T-helper 2 cell treated with Interferon-gamma antibody and Interleukin-4, amounts not matched to agents 100 ng/mL and 5 ng/mL, for 36 hours (primary cell): Measurements from ENCODE around the gene EXOC1. TPM values are rescaled to one million over a fixed set of nuclear protein-coding genes. Genes with fewer than 3 reads are reported as not detected.
"Not testable (repeated sequence)": the region's sequence is repeated elsewhere in the genome, so short reads cannot be mapped to it uniquely, and the experiment has no call there.

ENCODE experiments used
- intact Hi-C: fragments of 100-400 bp; cut with micrococcal nuclease; formaldehyde crosslinking; loops from one replicate; pipeline ENCODE4 v1.15.1; 2023
- total RNA-seq: library from RNA; stranded (reverse); gene quantifications from 2 replicates; pipeline ENCODE4 v1.2.3, GENCODE V29; 2022

EXOC1 gene, protein sequence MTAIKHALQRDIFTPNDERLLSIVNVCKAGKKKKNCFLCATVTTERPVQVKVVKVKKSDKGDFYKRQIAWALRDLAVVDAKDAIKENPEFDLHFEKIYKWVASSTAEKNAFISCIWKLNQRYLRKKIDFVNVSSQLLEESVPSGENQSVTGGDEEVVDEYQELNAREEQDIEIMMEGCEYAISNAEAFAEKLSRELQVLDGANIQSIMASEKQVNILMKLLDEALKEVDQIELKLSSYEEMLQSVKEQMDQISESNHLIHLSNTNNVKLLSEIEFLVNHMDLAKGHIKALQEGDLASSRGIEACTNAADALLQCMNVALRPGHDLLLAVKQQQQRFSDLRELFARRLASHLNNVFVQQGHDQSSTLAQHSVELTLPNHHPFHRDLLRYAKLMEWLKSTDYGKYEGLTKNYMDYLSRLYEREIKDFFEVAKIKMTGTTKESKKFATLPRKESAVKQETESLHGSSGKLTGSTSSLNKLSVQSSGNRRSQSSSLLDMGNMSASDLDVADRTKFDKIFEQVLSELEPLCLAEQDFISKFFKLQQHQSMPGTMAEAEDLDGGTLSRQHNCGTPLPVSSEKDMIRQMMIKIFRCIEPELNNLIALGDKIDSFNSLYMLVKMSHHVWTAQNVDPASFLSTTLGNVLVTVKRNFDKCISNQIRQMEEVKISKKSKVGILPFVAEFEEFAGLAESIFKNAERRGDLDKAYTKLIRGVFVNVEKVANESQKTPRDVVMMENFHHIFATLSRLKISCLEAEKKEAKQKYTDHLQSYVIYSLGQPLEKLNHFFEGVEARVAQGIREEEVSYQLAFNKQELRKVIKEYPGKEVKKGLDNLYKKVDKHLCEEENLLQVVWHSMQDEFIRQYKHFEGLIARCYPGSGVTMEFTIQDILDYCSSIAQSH
- 28.1 and 29.9 TPM in 2 replicates for total RNA-seq

DNA sequence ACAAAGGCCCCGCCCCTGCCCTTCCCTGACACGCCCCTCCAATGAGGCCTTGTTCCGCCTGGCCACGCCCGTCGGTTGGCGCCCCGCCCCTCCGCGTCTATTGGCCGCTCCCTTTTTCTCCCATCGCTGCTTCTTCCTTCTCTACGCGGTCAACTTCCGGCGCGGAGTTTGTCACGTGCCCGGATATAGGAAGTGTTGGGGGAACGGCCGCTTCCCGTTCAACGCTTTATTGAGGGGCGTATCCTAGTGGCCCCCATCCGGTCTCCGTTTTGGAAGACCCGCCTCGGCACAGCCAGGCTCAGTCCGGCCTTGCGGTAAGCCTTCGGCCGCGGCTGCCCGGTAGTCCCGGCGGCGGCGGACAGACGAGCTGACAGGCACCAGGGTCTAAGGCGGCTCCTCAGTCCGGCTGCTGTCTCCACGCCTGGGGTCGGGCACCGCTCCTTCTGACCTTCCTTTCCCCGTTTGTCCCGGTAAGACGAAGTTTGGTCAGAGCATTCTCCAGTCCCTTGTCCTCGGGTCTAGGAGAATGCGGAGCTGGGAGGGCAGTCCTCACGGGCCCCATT, at the start of gene EXOC1:
Gene EXOC1 (plus strand): TSS at position 165 of the 563 bp plus-strand sequence. CDS start 4,676 bp downstream, outside the sequence.
- intact Hi-C loops, result loop anchor here (1.0 to 5.0 kb wide), 11 partner anchors 54 to 1791 kb away; partner anchors contain the start of genes AASDH, CEP135, CHIC2 and CLOCK

DNA sequence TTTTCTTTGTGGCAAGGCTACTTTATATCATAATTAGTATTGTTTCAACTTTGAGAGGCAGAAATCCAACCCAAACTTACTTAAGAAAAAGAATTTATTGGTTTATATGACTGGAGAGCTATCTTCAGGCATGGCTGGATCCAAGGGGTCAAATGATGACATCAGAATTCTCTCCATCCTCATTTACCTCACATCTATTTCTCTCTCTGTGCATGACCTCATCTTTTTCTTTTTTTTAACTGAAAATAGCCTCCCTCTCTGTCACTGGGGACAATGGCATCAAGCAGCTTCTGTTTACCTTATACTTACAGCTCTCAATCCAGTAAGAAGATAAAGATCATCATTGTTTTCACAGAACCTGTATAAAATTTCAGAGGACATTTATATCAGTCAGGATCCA, 45.9 kb upstream of the EXOC1 start:
- intact Hi-C loops, result no loop called here

DNA sequence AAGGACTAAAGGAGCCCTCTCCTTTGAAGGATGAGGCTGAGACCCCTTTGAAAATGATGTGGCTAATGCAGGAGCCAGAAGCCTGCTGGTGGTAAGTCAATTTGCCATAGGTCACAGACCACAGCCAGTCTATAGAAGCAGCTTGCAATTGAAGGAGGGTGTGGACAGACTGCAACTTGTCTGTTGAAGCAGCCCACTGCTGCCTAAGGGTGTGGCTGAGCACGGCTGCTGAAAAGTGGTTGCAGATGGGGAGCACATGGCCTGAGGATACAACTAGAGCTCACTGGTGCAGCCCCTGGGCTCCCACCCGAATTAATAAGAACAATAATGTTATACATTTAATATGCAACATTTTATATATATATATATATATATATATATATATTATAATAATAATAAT, 45.3 kb upstream of the EXOC1 start:
- intact Hi-C loops, result no loop called here

DNA sequence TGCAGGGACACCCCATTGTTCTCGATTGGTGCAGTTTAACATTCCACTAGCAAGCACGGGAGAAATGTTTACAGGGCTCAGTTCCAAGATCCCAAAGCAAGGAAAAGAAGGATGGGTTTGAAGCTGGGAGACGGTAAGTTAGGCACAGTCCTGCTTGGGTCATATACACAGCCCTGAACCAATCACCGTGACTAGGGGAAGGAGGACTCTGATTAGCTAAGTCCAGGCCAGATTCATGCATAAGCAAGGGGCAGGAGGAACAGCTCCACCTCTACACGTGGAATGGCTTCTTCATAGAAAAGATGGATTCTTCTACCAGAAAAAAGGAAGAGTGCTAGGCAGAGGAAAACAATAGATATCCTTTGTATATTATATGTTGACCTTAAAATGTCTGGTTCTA, 44.8 kb upstream of the EXOC1 start:
- intact Hi-C loops, result no loop called here

DNA sequence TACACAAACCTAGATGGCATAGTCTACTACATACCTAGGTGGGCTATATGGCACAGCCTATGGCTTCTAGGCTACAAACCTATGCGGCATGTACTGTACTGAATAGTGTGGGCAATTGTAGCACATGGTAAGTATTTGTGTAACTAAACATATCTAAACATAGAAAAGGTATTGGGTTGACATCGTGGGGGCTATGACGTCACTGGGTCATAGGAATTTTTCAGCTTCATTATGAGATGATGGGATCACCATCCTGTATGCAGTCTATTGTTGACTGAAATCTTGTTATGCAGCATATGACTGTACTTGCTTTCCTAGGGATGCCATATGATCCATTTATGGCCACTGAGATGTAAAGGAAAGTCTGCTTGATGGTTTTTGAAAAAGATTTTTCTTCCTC, 35.8 kb upstream of the EXOC1 start:
- intact Hi-C loops, result no loop called here

DNA sequence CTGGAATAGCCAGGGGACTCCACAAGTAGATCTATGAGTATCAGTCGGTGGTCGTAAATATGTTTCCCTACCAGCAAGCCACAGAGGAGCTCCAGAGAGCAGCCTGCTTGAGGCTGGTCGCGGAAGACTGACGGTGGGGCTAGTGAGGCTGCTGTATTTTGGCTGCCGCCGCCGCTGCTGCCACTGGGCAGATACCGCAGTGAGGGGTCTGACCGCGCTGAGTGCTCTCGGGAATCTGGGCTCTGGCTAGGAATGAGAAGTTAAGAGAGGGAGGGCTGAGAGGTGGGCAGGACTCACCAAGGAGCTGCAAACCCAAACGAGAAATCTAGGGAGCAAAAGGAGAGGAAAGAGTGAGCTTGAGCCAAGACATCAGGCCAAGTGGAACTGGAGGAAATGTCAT, 33.8 kb upstream of the EXOC1 start, which contains the start of gene EXOC1L:
Gene EXOC1L (plus strand): TSS at position 157 of the 400 bp plus-strand sequence. CDS start 237 bp downstream, at position 394.
- intact Hi-C loops, result no loop called here

DNA sequence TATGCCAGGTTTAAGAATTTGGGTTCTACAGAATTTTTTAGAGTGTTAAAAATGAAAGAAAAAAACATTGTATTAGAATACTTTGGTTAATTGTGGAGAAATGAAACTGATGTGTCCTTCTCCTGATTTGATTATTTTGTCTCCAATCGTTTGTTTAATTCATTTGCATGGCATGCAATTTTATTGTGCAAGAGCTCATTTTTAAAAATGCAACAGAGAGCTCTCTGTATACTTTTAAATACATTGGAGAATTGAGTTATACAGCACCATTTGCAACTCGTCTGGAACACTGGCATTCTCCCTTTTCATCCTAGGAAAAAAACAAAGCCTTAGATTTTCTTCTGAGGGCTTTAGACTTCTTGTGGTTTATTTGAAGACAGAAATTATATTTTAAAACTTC, 33.2 kb upstream of the EXOC1 start:
- intact Hi-C loops, result no loop called here

DNA sequence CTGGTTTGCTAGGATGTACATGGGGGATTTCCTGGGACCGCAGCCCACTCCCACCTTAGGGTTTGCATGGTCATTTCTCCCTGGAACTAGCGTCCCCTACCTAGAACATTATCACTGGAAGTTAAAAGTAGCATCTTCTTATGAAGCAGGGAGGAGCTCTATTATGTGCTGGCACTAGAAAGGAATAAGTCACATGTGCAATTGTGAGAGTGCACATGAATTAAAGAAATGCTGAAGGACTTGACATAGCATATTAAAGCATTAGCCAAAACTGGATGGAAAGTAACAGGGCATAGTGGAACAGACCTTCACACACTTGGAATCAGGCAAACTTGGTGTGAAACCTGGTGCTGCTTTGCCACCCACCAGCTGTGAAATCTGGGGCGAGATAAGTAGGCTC, 31.1 kb upstream of the EXOC1 start:
- intact Hi-C loops, result no loop called here

DNA sequence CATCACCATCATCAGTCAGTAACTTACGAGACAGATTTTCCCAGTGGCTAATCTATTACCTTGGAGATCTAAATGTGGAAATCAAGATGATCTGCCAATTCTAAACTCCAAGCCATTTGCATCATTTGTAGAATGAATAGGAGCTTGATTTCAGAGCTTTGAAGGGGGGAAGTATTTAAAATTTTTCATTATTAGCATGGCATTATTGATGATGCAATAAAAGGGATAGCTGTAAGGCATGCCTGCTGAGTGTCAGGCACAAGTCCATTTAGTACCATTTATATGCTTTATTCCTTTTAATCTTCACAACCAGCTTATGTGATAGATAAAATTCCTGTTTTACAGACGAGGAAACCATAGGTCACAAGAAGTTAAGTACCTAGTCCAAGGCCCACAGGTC, 28.6 kb upstream of the EXOC1 start:
- intact Hi-C loops, result no loop called here

DNA sequence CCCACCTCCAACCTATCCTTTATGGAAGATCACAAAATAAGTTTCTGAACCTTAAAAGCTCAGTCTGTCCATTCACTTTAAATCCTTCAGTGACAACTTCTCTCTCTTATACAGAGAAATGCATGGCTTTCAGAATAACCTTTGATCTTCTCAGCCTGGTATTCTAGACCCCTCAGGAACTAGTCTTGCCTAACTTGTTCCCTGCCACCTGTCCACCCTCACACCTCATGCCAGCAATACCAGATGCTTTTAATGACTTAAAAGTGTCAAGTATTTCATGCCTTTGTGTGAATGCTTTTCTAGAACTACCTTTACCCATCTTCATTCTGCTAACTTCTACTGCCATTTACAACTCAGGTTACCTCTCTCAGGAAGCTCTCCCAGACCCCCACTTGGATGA, 26.5 kb upstream of the EXOC1 start:
- intact Hi-C loops, result no loop called here

DNA sequence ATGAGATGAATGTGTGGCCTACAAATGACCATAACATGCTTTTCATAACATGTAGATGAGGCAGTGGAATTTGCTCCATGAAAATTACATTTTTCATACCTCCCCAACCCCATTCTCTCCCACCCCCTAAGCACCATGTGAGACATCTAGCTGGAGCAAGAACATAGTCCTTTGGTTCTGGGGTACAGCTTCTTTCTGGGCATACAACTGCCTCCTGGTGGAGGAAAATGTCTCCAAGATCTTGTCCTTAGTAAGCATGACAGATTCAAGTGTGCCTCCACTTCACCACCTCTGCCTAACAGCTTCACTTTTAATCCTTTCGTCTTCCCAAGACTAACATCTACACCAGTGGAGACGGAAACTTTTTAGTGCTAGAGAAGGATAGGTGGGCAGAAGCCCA, 25.9 kb upstream of the EXOC1 start:
- intact Hi-C loops, result no loop called here

DNA sequence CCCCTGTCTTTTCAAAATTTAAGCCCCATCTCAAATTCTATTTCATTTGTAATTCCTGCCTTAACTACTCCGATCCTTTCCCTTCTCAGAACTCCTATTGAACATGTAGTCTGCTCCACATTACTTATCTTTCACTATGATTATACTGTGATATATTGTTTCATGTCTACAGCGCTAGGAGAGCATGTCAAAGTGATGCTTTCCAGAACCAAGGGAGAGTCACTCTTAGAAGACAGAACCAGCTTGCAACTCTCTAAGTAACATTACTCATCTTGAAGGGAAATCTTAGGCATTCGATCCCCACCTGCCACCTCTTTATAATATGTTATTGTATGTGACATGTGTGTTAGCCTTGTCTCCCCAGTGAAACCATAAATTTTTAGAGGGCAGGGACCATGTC, 23.4 kb upstream of the EXOC1 start:
- intact Hi-C loops, result no loop called here

DNA sequence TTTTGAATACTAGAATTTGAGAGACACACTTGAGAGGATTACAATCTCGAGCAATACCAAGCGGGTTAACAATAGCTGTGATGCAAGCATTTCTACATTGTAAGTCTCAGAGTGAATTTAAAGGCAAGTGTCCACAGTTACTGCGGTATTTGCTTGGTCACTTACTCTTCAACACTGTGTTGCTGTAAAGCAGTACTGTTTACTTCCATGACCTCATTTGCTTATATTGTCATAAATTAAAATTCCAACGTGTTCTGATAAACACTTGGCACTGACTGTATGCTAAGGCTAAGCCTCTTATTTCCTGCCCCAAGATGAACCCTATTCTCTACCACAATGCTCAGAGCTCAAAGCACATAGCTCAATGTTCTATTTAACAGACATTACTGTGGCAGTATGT, 22.7 kb upstream of the EXOC1 start:
- intact Hi-C loops, result no loop called here

DNA sequence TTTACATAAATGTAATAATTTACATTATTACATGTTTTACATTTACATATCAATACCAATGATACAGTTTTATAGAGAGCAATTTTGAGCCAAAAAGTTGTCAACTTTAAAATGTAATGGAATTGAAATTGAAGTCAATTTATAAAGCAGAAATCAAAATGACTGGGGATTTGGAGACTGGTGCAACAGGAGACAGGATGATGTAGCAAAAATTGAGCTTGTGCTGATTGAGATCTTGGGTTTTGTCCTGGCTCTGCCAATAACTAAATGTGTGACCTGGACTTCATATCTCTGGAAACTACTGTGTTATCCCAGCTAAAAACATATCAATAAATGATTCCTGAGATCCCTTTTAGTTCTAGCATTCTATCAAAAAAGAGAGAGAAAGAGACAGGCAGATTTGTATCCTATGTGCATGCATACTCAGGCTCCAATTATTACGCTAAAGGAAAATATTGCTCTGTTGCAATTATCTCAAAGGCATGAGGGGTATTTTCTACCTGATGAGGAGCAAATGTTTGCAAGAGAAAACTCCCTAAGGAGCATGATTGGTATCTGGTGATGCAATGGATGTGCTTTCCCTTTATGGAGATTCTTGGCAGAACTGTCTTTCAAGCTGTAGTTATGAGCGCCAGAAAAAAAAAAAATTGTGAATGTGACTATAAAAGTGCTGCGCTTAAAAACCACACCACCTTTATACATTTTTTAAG, 19.2 kb upstream of the EXOC1 start:
- intact Hi-C loops, result no loop called here

DNA sequence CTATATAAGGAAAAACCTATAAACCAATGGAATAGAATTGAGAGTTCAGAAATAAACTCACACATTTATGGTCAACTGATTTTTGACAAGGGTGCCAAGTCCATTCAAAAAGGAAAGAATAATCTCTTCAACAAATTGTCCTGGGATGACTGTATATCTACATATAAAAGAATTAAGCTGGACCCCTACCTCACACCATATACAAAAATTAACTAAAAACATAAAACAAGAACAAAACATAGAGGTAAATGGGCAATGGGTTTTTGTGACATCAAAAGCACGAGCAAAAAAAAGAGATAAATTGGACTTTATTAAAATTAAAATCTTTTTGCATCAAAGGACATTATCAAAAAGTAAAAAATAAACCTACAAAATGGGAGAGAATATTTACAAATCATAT, 15.5 kb upstream of the EXOC1 start:
- intact Hi-C loops, result no loop called here

DNA sequence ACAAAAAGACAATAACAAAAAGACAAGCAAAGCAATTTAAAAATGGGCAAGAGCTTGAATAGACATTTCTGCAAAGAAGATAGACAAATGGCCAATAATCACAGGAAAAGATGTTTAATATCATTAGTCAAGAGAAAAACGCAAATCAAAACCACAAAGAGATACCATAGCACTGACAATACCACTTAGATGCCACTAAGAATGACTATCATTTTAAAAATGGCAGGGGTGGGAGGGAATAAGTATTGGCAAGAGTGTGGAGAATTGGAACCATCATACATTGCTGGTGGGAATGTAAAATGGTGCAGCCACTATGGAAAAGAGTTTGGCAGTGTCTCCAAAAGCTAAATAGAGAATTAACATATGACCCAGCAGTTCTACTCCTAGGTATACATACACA, 15.1 kb upstream of the EXOC1 start:
- intact Hi-C loops, result no loop called here

DNA sequence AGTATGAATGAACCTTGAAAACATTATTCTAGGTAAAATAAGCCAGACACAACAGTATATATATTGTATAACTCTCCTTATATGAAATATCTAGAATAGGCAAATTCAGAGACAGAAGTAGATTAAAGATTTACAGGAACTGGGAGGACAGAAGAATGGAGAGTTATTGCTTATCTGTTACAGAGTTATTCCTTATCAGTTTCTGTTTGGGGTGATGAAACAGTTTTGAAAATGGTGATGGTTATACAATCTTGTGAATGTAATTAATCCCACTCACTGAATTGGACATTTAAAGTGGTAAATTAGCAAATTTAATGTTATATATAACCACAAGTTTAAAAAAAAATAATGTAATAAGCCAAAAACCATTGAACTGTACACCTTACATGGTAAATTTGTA, 14.5 kb upstream of the EXOC1 start:
- intact Hi-C loops, result no loop called here

DNA sequence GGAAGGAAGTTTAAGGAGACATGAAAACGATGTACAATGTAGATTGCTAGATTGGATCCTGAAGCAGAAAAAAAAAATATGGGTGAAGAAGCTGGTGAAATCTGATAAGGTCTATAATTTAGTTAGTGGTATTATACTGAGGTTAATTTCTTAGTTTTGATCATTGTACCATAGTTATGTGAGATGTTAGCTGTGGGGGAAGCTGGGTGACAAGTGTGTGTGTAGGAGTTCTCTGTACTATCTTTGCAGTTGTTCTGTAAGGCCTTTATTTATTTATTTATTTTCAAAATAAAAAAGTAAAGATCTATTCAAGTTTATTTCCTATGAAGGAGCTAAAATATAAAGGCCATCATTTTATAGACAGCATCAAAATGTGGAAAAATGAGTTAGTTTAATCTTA, 12.5 kb upstream of the EXOC1 start:
- intact Hi-C loops, result no loop called here

DNA sequence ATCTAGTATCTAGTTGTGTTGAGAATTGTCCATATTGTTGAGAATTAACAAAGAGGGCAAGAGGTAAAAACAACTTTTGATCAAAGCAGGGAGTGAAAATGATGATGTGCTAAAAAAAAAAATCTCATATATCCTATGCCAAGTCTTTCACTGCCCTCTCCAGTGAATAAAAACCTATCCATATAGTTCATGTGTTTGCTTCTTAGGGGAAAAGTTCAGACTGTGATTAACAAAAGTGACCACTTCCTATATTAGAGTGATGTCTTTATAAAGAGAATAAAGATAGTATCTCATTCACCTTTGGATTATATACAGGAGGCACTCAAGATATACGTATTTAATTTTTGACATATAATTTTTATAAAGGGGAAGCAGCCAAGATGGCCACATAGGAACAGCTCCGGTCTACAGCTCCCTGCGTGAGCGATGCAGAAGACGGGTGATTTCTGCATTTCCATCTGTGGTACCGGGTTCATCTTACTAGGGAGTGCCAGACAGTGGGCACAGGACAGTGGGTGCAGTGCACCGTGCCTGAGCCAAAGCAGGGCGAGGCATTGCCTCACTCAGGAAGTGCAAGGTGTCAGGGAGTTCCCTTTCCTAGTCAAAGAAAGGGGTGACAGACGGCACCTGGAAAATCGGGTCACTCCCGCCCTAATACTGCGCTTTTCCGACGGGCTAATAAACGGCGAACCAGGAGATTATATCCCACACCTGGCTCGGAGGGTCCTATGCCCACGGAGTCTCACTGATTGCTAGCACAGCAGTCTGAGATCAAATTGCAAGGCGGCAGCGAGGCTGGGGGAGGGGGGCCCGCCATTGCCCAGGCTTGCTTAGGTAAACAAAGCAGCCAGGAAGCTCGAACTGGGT, 11.8 kb upstream of the EXOC1 start:
- intact Hi-C loops, result not testable (repeated sequence)

DNA sequence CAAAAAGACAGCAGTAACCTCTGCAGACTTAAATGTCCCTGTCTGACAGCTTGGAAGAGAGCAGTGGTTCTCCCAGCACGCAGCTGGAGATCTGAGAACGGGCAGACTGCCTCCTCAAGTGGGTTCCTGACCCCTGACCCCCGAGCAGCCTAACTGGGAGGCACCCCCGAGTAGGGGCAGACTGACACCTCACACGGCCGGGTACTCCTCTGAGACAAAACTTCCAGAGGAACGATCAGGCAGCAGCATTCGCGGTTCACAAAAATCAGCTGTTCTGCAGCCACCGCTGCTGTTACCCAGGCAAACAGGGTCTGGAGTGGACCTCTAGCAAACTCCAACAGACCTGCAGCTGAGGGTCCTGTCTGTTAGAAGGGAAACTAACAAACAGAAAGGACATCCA, 11.1 kb upstream of the EXOC1 start:
- intact Hi-C loops, result not testable (repeated sequence)
